D721Med (cell line): ENCODE data around the gene TEPSIN.

Experiments used
- DNase-seq: peaks from one replicate; pipeline ENCODE4 v3.0.0; 2011; ENCODE audit warnings: low spot score; ENCODE audit not compliant: insufficient read length
- FAIRE-seq: peaks from 2 replicates; lab custom pipeline; 2011; peaks lifted over from hg19 to GRCh38; lab: Jason Lieb, UNC
- TF ChIP-seq, protein P1 (sequence below): IDR thresholded peaks from 2 replicates; pipeline ENCODE4 v1.5.1; 2012; ENCODE audit warnings: mild to moderate bottlenecking, control low read depth; ENCODE audit not compliant: insufficient read depth; ENCODE audit errors: missing control alignments

The TEPSIN gene

DNA sequence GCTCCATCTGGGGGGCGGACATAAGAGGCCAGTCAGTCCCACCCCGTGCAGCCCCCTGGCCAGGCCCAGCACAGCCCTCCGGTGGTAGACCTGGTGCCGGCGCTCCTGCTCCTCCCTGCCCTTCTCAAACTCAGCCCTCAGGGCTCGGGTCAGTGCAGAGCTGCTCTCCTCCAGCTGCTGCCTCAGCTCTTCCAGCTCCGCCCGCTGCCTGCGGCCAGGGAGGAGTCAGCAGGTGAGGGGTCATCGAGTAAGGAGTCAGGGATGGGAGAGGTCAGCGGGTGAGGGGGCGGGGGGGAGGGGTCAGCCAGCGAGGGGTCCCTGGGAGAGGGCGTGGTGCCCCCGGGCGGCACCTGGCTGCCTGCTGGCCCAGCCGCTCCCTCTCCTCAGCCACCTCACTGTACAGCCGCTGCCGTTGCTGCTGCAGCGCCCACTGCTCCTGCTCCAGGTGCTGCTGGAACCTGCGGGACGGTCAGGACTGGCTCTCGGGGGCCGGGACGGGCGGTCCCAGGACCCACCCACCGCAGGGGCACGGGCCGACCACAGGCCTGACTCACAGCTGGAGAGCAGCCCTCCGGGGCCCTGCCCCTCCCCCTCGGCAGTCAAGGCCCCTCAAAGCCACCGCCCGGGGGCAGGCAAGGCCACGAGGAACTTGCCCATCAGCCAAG lies 46.3 kb downstream of the TEPSIN start:
- DNase-seq (no peak), FAIRE-seq (no peak)

DNA sequence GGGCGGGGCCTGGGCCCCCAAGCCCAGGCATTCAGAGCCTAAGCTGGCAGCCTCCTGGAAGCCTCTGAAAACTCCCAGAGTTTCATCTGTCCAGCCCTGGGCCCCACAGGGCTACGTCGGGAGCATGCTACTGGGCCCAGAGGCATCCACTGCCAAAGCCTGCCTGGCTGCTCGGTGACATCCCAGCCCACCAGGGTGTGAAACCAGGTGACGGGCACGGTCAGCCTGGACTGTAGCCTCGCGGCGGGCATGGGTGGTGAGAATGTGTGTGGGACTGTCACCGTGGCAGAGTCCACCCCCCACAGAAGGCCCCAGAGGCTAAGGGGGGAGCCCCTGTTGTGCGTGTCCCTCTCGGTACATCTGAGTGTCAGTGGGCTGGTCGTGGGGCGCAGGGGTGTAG lies 47.2 kb downstream of the TEPSIN start:
- DNase-seq (no peak), FAIRE-seq (no peak)
- TF ChIP-seq, protein P1, sequence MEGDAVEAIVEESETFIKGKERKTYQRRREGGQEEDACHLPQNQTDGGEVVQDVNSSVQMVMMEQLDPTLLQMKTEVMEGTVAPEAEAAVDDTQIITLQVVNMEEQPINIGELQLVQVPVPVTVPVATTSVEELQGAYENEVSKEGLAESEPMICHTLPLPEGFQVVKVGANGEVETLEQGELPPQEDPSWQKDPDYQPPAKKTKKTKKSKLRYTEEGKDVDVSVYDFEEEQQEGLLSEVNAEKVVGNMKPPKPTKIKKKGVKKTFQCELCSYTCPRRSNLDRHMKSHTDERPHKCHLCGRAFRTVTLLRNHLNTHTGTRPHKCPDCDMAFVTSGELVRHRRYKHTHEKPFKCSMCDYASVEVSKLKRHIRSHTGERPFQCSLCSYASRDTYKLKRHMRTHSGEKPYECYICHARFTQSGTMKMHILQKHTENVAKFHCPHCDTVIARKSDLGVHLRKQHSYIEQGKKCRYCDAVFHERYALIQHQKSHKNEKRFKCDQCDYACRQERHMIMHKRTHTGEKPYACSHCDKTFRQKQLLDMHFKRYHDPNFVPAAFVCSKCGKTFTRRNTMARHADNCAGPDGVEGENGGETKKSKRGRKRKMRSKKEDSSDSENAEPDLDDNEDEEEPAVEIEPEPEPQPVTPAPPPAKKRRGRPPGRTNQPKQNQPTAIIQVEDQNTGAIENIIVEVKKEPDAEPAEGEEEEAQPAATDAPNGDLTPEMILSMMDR: no peak

More for the DNA sequence above, 46.3 kb downstream of the TEPSIN start:
- TF ChIP-seq, protein P1: no peak

DNA sequence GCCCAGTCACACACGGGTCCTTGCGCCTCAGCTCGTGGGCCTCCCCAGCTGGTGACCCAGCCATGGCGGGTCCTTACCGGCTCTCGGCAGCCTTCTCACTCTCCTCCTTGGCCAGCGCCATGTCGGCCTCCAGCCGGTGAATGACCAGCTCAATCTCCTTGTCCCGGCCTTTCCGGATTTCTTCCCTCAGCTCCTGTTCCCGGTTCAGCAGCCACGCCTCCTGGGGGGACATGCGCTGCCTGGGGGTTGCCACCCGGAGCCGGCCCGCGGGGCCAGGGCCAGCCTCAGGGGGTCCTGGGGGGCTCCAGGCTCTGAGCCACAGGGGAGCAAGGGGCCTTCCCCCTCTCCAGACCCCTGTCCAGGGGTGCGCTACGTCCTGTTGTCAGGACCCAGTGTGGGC lies 47.7 kb downstream of the TEPSIN start:
- FAIRE-seq (no peak), DNase-seq (no peak)
- TF ChIP-seq, protein P1: no peak

DNA sequence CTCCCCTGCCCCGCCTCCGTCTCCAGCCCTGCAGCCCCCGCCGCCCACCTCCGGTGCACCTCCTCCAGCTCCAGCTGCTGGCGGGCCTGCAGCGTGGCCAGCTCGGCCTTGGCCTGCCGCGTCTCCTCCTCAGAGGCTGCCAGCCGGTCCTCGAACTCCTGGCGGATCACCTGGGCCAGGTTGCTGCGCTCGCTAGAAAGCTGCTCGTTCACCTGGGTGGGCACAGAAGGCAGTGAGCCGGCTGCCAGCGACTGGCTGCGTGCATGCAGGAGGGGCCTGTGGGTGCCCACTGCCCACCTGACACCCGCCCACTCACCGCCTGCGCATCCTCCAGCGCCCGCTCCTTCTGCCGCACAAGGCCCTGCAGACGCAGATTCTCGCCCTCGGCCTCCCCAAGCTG lies 48.3 kb downstream of the TEPSIN start:
- FAIRE-seq: no peak
- DNase-seq: no peak
- TF ChIP-seq, protein P1: no peak

DNA sequence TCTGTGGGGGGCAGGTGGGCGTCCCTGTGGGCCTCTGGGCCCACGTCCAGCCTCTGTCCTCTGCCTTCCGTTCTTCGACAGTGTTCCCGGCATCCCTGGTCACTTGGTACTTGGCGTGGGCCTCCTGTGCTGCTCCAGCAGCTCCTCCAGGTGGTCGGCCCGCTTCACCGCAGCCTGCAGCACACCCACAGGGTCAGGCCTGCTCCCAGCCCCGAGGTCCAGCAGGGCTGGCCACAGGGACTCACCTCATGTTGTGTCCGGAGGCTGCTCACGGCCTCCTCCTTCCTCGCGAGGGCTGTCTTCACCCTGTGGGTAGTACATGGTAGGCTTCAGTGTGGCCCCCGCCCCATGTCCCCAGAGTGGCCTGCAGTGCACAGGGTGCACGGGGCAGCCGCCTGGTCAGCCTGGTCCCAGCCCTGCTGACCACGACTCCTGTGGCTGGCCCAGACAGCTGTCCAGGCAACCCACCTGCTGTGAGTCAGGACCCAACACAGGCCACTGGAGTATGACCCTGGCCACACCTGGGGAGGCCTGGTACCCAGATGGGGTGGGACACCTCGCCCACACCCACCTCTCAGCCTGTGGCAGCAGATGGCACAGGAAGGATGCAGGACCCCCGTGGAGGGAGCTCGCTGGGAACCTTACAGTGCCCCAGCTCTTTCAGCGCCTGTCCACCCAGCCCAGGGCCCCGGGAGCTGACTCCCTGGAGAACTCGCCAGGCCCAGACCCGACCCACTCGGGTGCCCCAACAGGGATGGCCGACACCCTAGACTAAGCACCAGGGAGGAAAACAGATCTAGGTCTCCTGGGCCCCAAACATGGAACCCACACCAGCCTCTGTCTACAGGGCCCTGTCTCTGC lies 49.0 kb downstream of the TEPSIN start:
- DNase-seq (no peak), FAIRE-seq (no peak)
- TF ChIP-seq, protein P1: peak; percentile 53

DNA sequence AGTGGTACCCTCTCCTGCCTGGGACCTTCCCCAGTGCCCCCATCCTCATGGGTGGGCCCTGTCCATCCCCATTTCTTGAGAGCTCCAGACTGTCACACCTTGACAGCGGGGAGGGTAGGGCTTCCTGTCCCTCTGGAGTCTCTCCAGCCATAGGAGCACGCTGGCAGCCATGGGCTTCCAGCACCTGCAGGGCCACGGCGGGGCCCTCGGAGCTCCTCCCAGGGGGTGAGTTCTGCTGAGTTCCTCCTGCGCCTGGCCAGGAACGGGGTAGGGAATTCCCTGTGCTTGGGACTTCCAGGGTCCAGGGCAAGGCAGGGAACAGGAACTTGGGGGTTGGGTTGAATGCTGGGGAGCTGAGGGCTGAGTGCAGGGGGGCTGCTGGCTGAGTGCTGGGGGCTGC lies 49.8 kb downstream of the TEPSIN start:
- FAIRE-seq (no peak), DNase-seq (no peak)
- TF ChIP-seq, protein P1: no peak

DNA sequence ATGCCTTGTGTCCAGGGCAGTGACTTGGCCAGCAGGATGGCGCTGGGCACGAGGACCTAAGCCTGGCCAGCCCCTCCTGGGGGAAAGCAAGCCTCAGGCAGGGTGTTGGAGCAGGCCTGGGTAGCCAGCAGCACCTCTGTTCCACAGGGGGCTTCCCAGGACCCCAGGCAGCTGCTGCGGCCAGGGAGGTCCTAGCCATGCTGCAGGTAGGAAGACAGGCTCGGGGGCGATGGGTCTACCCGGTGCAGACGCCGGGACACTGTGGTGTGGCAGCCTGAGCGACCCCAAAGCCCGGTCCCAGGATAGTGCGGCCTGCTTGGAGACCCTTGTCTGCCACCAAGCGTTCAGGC lies 50.4 kb downstream of the TEPSIN start:
- DNase-seq: no peak
- TF ChIP-seq, protein P1: no peak
- no peak for FAIRE-seq
